Bronchial epithelial cell (primary cell): ENCODE measurements around the gene NEDD4L. TPM values are rescaled to one million over a fixed set of nuclear protein-coding genes. Genes with fewer than 3 reads are reported as not detected.

Experiments
- DNase-seq: peaks from one replicate; pipeline ENCODE4 v3.0.0-alpha.2; 2010; ENCODE audit warnings: low read depth
- FAIRE-seq: peaks from 2 replicates; lab custom pipeline; 2011; peaks lifted over from hg19 to GRCh38; lab: Jason Lieb, UNC
- H3K27me3 ChIP-seq: 2 replicates; pipeline ENCODE4 v1.5.1; 2011; ENCODE audit warnings: low read length; ENCODE audit not compliant: control insufficient read depth, insufficient read depth
- H3K36me3 ChIP-seq: 2 replicates; pipeline ENCODE4 v1.5.1; 2011; ENCODE audit warnings: low read length; ENCODE audit not compliant: control insufficient read depth, insufficient read depth
- H3K4me3 ChIP-seq: 2 replicates; pipeline ENCODE4 v1.5.1; 2011; ENCODE audit warnings: mild to moderate bottlenecking, low read depth, low read length, control low read depth
- CTCF ChIP-seq: IDR thresholded peaks from 2 replicates; pipeline ENCODE4 v1.5.1; 2011; ENCODE audit warnings: mild to moderate bottlenecking, moderate library complexity, low read length, control low read depth, inconsistent platforms; ENCODE audit not compliant: insufficient read depth, severe bottlenecking
- total RNA-seq: library from RNA; depleted of rRNA; stranded (reverse); fragments of >200 nt; gene quantifications from 2 replicates; pipeline ENCODE4 v1.2.1, GENCODE V29; 2014

The NEDD4L gene
- total RNA-seq, 1 donor from 2014 or later = 11.3 TPM

- no peak for DNase-seq
These were observed 272.6 kb downstream of the NEDD4L start for GRCh38 chr18:58316396-58317342.

DNA sequence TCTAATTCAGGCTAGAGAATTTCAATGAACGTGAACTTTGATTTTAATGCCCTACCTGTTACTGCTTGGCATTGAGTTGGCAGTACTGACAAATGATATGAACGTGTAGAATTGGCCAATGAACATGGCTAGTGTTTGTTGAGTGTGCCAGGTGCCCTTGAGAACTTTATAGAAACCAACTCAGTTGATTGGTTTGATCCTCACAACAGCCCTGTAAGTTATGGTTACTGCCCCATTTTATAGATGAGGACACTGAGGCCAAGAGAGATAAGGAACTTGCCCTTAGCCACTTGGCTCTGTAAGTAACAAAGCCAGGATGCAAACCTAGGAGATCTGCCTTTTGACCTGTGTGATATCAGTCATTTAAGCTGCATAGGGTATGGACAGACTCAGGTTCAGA, 275.7 kb downstream of the NEDD4L start:
- FAIRE-seq (peak; percentile 28), DNase-seq (no peak)
- H3K27me3 ChIP-seq = no peaks in the 10 kb centered on the region
- TF ChIP-seq CTCF = no peak
- peaks cover 4% of the 10 kb centered on the region for H3K36me3 ChIP-seq
- H3K4me3 ChIP-seq = no peak overlapping the region

More at GRCh38 chr18:58316396-58317342, 272.6 kb downstream of the NEDD4L start:
- Histone ChIP-seq H3K4me3 (no peak overlapping the region), H3K27me3 (no peaks in the 10 kb centered on the region), H3K36me3 (peaks cover 4% of the 10 kb centered on the region)
- no peak for TF ChIP-seq CTCF
- no peak for FAIRE-seq

DNA sequence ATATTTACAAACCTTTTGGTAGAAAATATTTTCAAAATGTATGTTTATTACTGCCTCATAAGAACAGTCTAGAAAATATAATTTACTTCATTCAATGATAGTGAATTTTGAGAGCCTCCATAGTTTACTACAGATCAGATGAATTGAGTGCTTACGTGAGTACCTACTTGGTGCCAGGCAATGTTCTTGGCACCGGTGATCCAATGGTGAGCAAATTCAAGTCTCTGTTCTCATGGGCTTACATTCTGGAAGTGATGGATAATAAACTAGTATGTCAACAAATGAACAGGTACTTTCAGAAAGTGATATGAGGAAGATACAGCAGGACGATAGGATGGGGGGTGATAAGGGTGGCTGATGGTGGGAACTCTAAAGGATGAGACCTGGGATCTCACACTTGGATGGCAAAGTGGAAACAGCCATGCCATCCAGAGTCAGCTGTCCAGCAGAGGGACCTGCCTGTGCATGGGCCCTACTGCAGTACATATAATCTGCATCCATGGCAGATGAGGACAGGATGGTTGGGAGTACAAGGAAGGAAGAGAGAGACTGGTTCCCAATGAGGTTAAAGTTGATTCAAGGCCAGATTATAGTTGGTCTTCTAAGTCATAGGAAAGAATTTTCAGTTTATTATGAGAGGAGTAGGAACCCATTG, 277.0 kb downstream of the NEDD4L start:
- DNase-seq = no peak
- Histone ChIP-seq H3K4me3 (no peak overlapping the region), H3K27me3 (no peaks in the 10 kb centered on the region), H3K36me3 (peaks cover 4% of the 10 kb centered on the region)
- peak; percentile 16 for TF ChIP-seq CTCF
- FAIRE-seq = no peak

- Histone ChIP-seq H3K36me3 (peaks cover 4% of the 10 kb centered on the region), H3K27me3 (no peaks in the 10 kb centered on the region), H3K4me3 (no peak overlapping the region)
- FAIRE-seq = peak; percentile 68
- peak; percentile 54 for TF ChIP-seq CTCF
- DNase-seq = peak; percentile 86
These were observed 278.0 kb downstream of the NEDD4L start for GRCh38 chr18:58321986-58322385.

GRCh38 chr18:58322464-58322863, 278.4 kb downstream of the NEDD4L start:
- H3K4me3 ChIP-seq = no peak overlapping the region
- no peak for FAIRE-seq
- TF ChIP-seq CTCF = no peak
- H3K36me3 ChIP-seq = peaks cover 4% of the 10 kb centered on the region
- no peak for DNase-seq
- no peaks in the 10 kb centered on the region for H3K27me3 ChIP-seq
